COLO668 (cell line): ENCODE data around the gene FXYD7.
"Not testable (repeated sequence)": the region's sequence is repeated elsewhere in the genome, so short reads cannot be mapped to it uniquely, and the experiment has no call there.

Experiments
- DNase-seq: peaks from one replicate; lab custom pipeline; 2025; ENCODE audit not compliant: unreplicated experiment; lab: John Stamatoyannopoulos, UW

The FXYD7 gene

GRCh38 chr19:35194012-35194984, 51.2 kb downstream of the FXYD7 start:
- DNase-seq: no peak

DNA sequence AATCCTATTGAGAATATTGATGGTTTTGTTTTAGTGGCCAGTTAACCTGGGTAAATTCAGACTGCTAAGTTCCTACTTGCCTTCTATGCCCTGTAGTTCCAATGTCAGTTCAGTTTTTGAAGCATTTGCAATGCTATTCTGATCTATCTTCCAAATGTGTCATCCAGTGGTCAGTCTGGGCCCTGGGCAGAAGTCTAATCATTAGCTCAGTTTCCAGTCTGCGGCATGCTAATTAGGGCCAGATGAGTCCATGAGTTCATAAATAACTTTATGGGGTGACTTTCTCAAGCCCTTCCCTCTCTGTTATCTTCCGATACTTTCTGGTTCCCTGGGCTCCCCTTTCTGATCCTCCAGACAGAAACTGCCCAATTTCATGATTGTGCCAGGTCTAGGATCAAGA, 52.8 kb downstream of the FXYD7 start:
- DNase-seq: no peak

GRCh38 chr19:35196861-35197260, 53.8 kb downstream of the FXYD7 start:
- DNase-seq: not testable (repeated sequence)

GRCh38 chr19:35199481-35199880, 56.4 kb downstream of the FXYD7 start:
- no peak for DNase-seq

- DNase-seq: no peak
Observed at GRCh38 chr19:35202722-35203688, 60.0 kb downstream of the FXYD7 start.
